IMR-90 (cell line): ENCODE data around the gene TPM4. TPM values are rescaled to one million over a fixed set of nuclear protein-coding genes. Genes with fewer than 3 reads are reported as not detected.
A peak's percentile ranks its signal among the peaks of the same experiment; 100 is the strongest.

ENCODE experiments used
- ATAC-seq: fragments of 200-7000 bp; cut with Tn5 transposase; 2 replicates; pipeline ENCODE4 v1.9.1; 2020; ENCODE audit warnings: low read depth, mild to moderate bottlenecking, moderate library complexity
- BruUV-seq: library from RNA; stranded (reverse); fragments of 400-500 nt; replicated peaks from 2 replicates; lab custom pipeline; 2021; lab: Mats Ljungman, UMichigan
- CTCF ChIA-PET: fragments of 300-600 bp; formaldehyde crosslinking; extraction: SDS; loops from one replicate; lab custom pipeline; 2021; ENCODE audit warnings: antibody characterized with exemption; lab: Yijun Ruan, JAX
- POLR2A ChIA-PET: fragments of 300-600 bp; sonication (Branson Sonifier 250); formaldehyde crosslinking; loops from one replicate; lab custom pipeline; 2022; ENCODE audit warnings: antibody characterized with exemption; ENCODE audit not compliant: unreplicated experiment; lab: Charles Lee
- DNase-seq: peaks from one replicate; pipeline ENCODE4 v3.0.0; 2013
- H2AFZ ChIP-seq: replicated peaks from 2 replicates; pipeline ENCODE3; 2013; ENCODE audit warnings: low read length, mild to moderate bottlenecking; ENCODE audit not compliant: poor library complexity
- H2AK5ac ChIP-seq: 2 replicates; pipeline ENCODE4 v1.6.1; 2013; ENCODE audit warnings: low read depth, low read length, inconsistent platforms
- H2AK9ac ChIP-seq: replicated peaks from 2 replicates; pipeline ENCODE3; 2013; ENCODE audit warnings: mild to moderate bottlenecking, low read depth, low read length, moderate library complexity; ENCODE audit not compliant: poor library complexity
- H2BK120ac ChIP-seq: 2 replicates; pipeline ENCODE4 v1.6.1; 2013; ENCODE audit warnings: low read depth, low read length, inconsistent platforms
- H2BK15ac ChIP-seq: 3 replicates; pipeline ENCODE4 v1.6.1; 2013; ENCODE audit warnings: low read depth, low read length, inconsistent platforms
- H2BK20ac ChIP-seq: 2 replicates; pipeline ENCODE4 v1.6.1; 2013; ENCODE audit warnings: low read depth, mild to moderate bottlenecking, inconsistent platforms, low read length, moderate library complexity
- H2BK5ac ChIP-seq: 2 replicates; pipeline ENCODE4 v1.6.1; 2013; ENCODE audit warnings: mild to moderate bottlenecking, low read depth, low read length, inconsistent platforms; ENCODE audit not compliant: poor library complexity, severe bottlenecking
- H3K14ac ChIP-seq: replicated peaks from 2 replicates; pipeline ENCODE4 v1.6.1; 2013; ENCODE audit warnings: low read depth, low read length, inconsistent platforms
- H3K18ac ChIP-seq: 2 replicates; pipeline ENCODE4 v1.6.1; 2013; ENCODE audit warnings: low read depth, low read length, control low read depth
- H3K23ac ChIP-seq: 2 replicates; pipeline ENCODE4 v1.6.1; 2013; ENCODE audit warnings: low read depth, low read length, inconsistent platforms
- H3K27ac ChIP-seq: 2 replicates; pipeline ENCODE4 v1.5.1; 2013; ENCODE audit warnings: mild to moderate bottlenecking, control low read depth, low read length; ENCODE audit not compliant: insufficient read depth
- H3K27me3 ChIP-seq: 2 replicates; pipeline ENCODE4 v1.6.1; 2013; ENCODE audit warnings: low read length; ENCODE audit not compliant: control insufficient read depth, insufficient read depth
- H3K36me3 ChIP-seq: 2 replicates; pipeline ENCODE4 v1.6.1; 2013; ENCODE audit warnings: low read length, mixed read lengths; ENCODE audit not compliant: control insufficient read depth, insufficient read depth
- H3K4ac ChIP-seq: 2 replicates; pipeline ENCODE4 v1.6.1; 2013; ENCODE audit warnings: low read depth, low read length, inconsistent platforms
- H3K4me1 ChIP-seq: 2 replicates; pipeline ENCODE4 v1.6.1; 2013; ENCODE audit warnings: low read length, mixed read lengths; ENCODE audit not compliant: control insufficient read depth, insufficient read depth
- H3K4me2 ChIP-seq: 2 replicates; pipeline ENCODE4 v1.6.1; 2013; ENCODE audit warnings: low read depth, mild to moderate bottlenecking, control low read depth, low read length, moderate library complexity
- H3K4me3 ChIP-seq: 2 replicates; pipeline ENCODE4 v1.5.1; 2013; ENCODE audit warnings: low read depth, mild to moderate bottlenecking, control low read depth, low read length, moderate library complexity; ENCODE audit not compliant: insufficient read depth
- H3K56ac ChIP-seq: 2 replicates; pipeline ENCODE4 v1.6.1; 2013; ENCODE audit warnings: low read length, inconsistent platforms; ENCODE audit not compliant: insufficient read depth; ENCODE audit errors: extremely low read depth
- H3K79me1 ChIP-seq, 2 experiments: 2 replicates each; pipeline ENCODE4 v1.6.1; 2013; ENCODE audit warnings: low read length in 2 of 2, inconsistent platforms in 1 of 2, low read depth in 1 of 2
- H3K9ac ChIP-seq: 2 replicates; pipeline ENCODE4 v1.6.1; 2013; ENCODE audit warnings: low read depth, low read length, control low read depth
- H3K9me1 ChIP-seq: 2 replicates; pipeline ENCODE4 v1.6.1; 2013; ENCODE audit warnings: low read length, inconsistent platforms; ENCODE audit not compliant: insufficient read depth
- H3K9me3 ChIP-seq: 2 replicates; pipeline ENCODE4 v1.6.1; 2013; ENCODE audit warnings: low read length; ENCODE audit not compliant: control insufficient read depth, insufficient read depth
- H4K20me1 ChIP-seq: 2 replicates; pipeline ENCODE4 v1.6.1; 2013; ENCODE audit warnings: low read length, inconsistent platforms; ENCODE audit not compliant: insufficient read depth
- H4K5ac ChIP-seq: 2 replicates; pipeline ENCODE4 v1.6.1; 2013; ENCODE audit warnings: mild to moderate bottlenecking, low read depth, low read length, control low read depth
- H4K8ac ChIP-seq, 2 experiments: 2 replicates each; pipeline ENCODE4 v1.6.1; 2013; ENCODE audit warnings: low read depth in 2 of 2, low read length in 2 of 2, control low read depth in 1 of 2, inconsistent platforms in 1 of 2
- H4K91ac ChIP-seq: 2 replicates; pipeline ENCODE4 v1.6.1; 2013; ENCODE audit warnings: low read depth, low read length, inconsistent platforms; ENCODE audit not compliant: insufficient read depth
- CEBPB ChIP-seq: IDR thresholded peaks from 2 replicates; pipeline ENCODE4 v1.6.1; 2012; ENCODE audit warnings: low read depth, low read length, improper control_type of control experiment
- CHD1 ChIP-seq: IDR thresholded peaks from 2 replicates; pipeline ENCODE4 v1.6.1; 2012; ENCODE audit warnings: low read depth, low read length, improper control_type of control experiment
- CTCF ChIP-seq: conservative IDR thresholded peaks from 2 replicates; pipeline ENCODE4 v1.5.1; 2012; ENCODE audit warnings: mild to moderate bottlenecking, low read depth, low read length, improper control_type of control experiment
- ELK1 ChIP-seq: fragments of 150-350 bp; IDR thresholded peaks from 2 replicates; pipeline ENCODE4 v1.6.1; 2016; ENCODE audit warnings: low read depth, mild to moderate bottlenecking, low read length, moderate library complexity, borderline replicate concordance
- FOS ChIP-seq: fragments of 150-350 bp; IDR thresholded peaks from 2 replicates; pipeline ENCODE4 v1.6.1; 2016; ENCODE audit warnings: low read depth, low read length
- MAFK ChIP-seq: IDR thresholded peaks from 2 replicates; pipeline ENCODE4 v1.6.1; 2012; ENCODE audit warnings: low read depth, low read length, improper control_type of control experiment
- NFE2L2 ChIP-seq: fragments of 150-350 bp; IDR thresholded peaks from 2 replicates; pipeline ENCODE4 v1.6.1; 2016; ENCODE audit warnings: low read depth, mild to moderate bottlenecking, low read length
- POLR2A ChIP-seq: IDR thresholded peaks from 2 replicates; pipeline ENCODE4 v1.6.1; 2012; ENCODE audit warnings: mild to moderate bottlenecking, low read depth, low read length
- RAD21 ChIP-seq: IDR thresholded peaks from 2 replicates; pipeline ENCODE4 v1.6.1; 2012; ENCODE audit warnings: low read length, improper control_type of control experiment
- RCOR1 ChIP-seq: IDR thresholded peaks from 2 replicates; pipeline ENCODE4 v1.6.1; 2012; ENCODE audit warnings: mild to moderate bottlenecking, low read length, improper control_type of control experiment; ENCODE audit not compliant: insufficient replicate concordance
- RFX5 ChIP-seq: IDR thresholded peaks from 2 replicates; pipeline ENCODE4 v1.8.0; 2012; ENCODE audit warnings: low read depth, mild to moderate bottlenecking, low read length, moderate library complexity
- SMC3 ChIP-seq: fragments of 150-350 bp; IDR thresholded peaks from 2 replicates; pipeline ENCODE4 v1.6.1; 2016; ENCODE audit warnings: low read depth, mild to moderate bottlenecking, antibody characterized with exemption, low read length, moderate library complexity
- USF2 ChIP-seq: fragments of 150-350 bp; IDR thresholded peaks from 2 replicates; pipeline ENCODE4 v1.6.1; 2017; ENCODE audit warnings: mild to moderate bottlenecking, antibody characterized with exemption, low read length, low read depth
- WGBS, 2 experiments: methylation state at CpG; one replicate each; pipeline versions ENCODE4 v1.1.5 to v1.1.7; 2013; ENCODE audit warnings: missing lambda C conversion rate in 2 of 2; ENCODE audit not compliant: insufficient read length in 1 of 2; ENCODE audit errors: extremely low coverage in 2 of 2; 5-methylcytosine and 5-hydroxymethylcytosine counted together
- dilution Hi-C: fragments of 300-500 bp; cut with HindIII; formaldehyde crosslinking; loops from one replicate; pipeline ENCODE4 v1.14.3; 2018; ENCODE audit warnings: low sequenced_read_pairs; ENCODE audit not compliant: unreplicated experiment
- in situ Hi-C: fragments of 300-500 bp; cut with MboI; formaldehyde crosslinking; loops from 3 replicates; pipeline ENCODE4 v1.14.3; 2019; ENCODE audit warnings: low sequenced_read_pairs, inconsistent platforms, mixed read lengths
- intact Hi-C: fragments of 100-400 bp; cut with micrococcal nuclease; formaldehyde crosslinking; loops from 2 replicates; pipeline ENCODE4 v1.10.0; 2022
- polyA plus RNA-seq, 3 experiments: library from polyadenylated mRNA; depleted of rRNA; stranded (reverse); fragments of >200 nt; gene quantifications; 2 replicates each; pipeline ENCODE4 v1.2.3, GENCODE V29; 2012; ENCODE audit warnings: low replicate concordance in 1 of 3
- total RNA-seq: library from RNA; depleted of rRNA; stranded (reverse); fragments of >200 nt; gene quantifications from 2 replicates; pipeline ENCODE4 v1.2.3, GENCODE V29; 2012

TPM4 gene
- total and polyA plus RNA-seq, 2 of the 4 experiments (the other 2 are of a cell fraction) = 1,075 to 1,160 TPM

GRCh38 chr19:16062789-16063188 is 13.5 kb upstream of the TPM4 start:
- no peak overlapping the region for H2BK20ac ChIP-seq
- peaks cover 14% of the 10 kb centered on the region for H3K4me1 ChIP-seq
- H4K20me1 ChIP-seq = 0 out of 2 replicates have a peak, but pooled peaks cover 1% of the 10 kb centered on the region
- H3K4me3 ChIP-seq = no peak overlapping the region
- peak overlapping the region; percentile 60; the same call in 1 of the 2 replicates for H3K4ac ChIP-seq
- no peak overlapping the region for H3K23ac ChIP-seq
- TF ChIP-seq CTCF (peak; percentile 63), SMC3 (no peak), ELK1 (no peak), RFX5 (no peak), RCOR1 (no peak), NFE2L2 (no peak), FOS (no peak), MAFK (no peak), CHD1 (no peak), CEBPB (no peak), RAD21 (peak; percentile 31; the same call in 1 of the 2 replicates), USF2 (no peak), POLR2A (no peak)
- dilution Hi-C loops = no loop called here
- no peak overlapping the region for H3K14ac ChIP-seq
- no peak overlapping the region for H3K9ac ChIP-seq
- no peak overlapping the region for H4K91ac ChIP-seq
- no peak overlapping the region for H4K5ac ChIP-seq
- H3K27me3 ChIP-seq = no peaks in the 10 kb centered on the region
- no peak overlapping the region for H3K18ac ChIP-seq
- peaks cover 3 to 32% of the 10 kb centered on the region in 2 experiments for H3K79me1 ChIP-seq
- H3K27ac ChIP-seq = no peak overlapping the region
- peaks cover 3% of the 10 kb centered on the region for H3K9me3 ChIP-seq
- ATAC-seq = no peak
- H3K56ac ChIP-seq = no peak overlapping the region
- H3K4me2 ChIP-seq = no peak overlapping the region
- H4K8ac ChIP-seq = no peak overlapping the region
- CTCF ChIA-PET = interaction anchor here (0.6 to 2.6 kb wide), 4 partner anchors 9 to 48 kb away, joined by 4 to 11 read pairs (median 4); no protein-coding TSS in a partner anchor
- no peak overlapping the region for H2BK5ac ChIP-seq
- H2BK120ac ChIP-seq = no peak overlapping the region
- H3K36me3 ChIP-seq = no peaks in the 10 kb centered on the region
- no TSS peak for BruUV-seq
- intact Hi-C loops = no loop called here
- no peak for DNase-seq
- H2AK9ac ChIP-seq = peak overlapping the region; percentile 84
- H2AK5ac ChIP-seq = no peak overlapping the region
- H2AFZ ChIP-seq = no peak overlapping the region
- POLR2A ChIA-PET = no interaction called here
- 100% methylated on average over 1 of the region's 2 CpGs; no CpG with 5 or more reads in 1 of the 2 experiments for WGBS, 2 experiments
- H2BK15ac ChIP-seq = no peak overlapping the region
- peaks cover 21% of the 10 kb centered on the region for H3K9me1 ChIP-seq
- in situ Hi-C loops = no loop called here
